ENCODE results near the gene THAP4.
A peak's percentile ranks its signal among the peaks of the same experiment; 100 is the strongest.

Gene THAP4

GRCh38 chr2:241637018-241637794, at the start of gene THAP4, which contains the start of gene ATG4B:
Gene THAP4 (minus strand): TSS chr2:241637158. CDS start chr2:241637017, 141 bp downstream.
Gene ATG4B (plus strand): TSS chr2:241637693. CDS start chr2:241637715, 22 bp downstream.
- peak; percentile 79 for DNase-seq

- DNase-seq, result no peak
These were observed 49.3 kb upstream of the THAP4 start for GRCh38 chr2:241686324-241686649.

GRCh38 chr2:241680827-241681599, 44.1 kb upstream of the THAP4 start:
- no peak for DNase-seq

GRCh38 chr2:241680044-241680443, 43.1 kb upstream of the THAP4 start:
- DNase-seq, result no peak

GRCh38 chr2:241678784-241679540, 42.0 kb upstream of the THAP4 start:
- no peak for DNase-seq

GRCh38 chr2:241678307-241678706, 41.3 kb upstream of the THAP4 start:
- no peak for DNase-seq

GRCh38 chr2:241677392-241677791, 40.4 kb upstream of the THAP4 start:
- no peak for DNase-seq

GRCh38 chr2:241676665-241677064, 39.7 kb upstream of the THAP4 start:
- no peak for DNase-seq

- DNase-seq, result no peak
These were observed 38.9 kb upstream of the THAP4 start for GRCh38 chr2:241675885-241676284.

- no peak for DNase-seq
These were observed 37.1 kb upstream of the THAP4 start for GRCh38 chr2:241673797-241674725.

GRCh38 chr2:241673189-241673663, 36.3 kb upstream of the THAP4 start:
- no peak for DNase-seq

GRCh38 chr2:241672243-241673188, 35.6 kb upstream of the THAP4 start:
- no peak for DNase-seq

- no peak for DNase-seq
These were observed 34.7 kb upstream of the THAP4 start for GRCh38 chr2:241671457-241672240.

GRCh38 chr2:241670333-241671110, 33.6 kb upstream of the THAP4 start:
- DNase-seq, result no peak

GRCh38 chr2:241668839-241669238, 31.9 kb upstream of the THAP4 start:
- no peak for DNase-seq

- no peak for DNase-seq
These were observed 31.4 kb upstream of the THAP4 start for GRCh38 chr2:241668354-241668753.

GRCh38 chr2:241666627-241667400, 29.9 kb upstream of the THAP4 start:
- DNase-seq, result no peak

- DNase-seq, result no peak
These were observed 28.9 kb upstream of the THAP4 start for GRCh38 chr2:241665731-241666440.

Data from NCI-H2029 (cell line).